GM12865 (cell line): ENCODE results near the gene SRSF12.

Experiments
- DNase-seq: peaks from one replicate; pipeline ENCODE4 v3.0.0; 2010; ENCODE audit warnings: low read depth
- H3K4me3 ChIP-seq: 2 replicates; pipeline ENCODE4 v1.5.1; 2011; ENCODE audit warnings: mild to moderate bottlenecking, low read depth, low read length, control low read depth
- TF ChIP-seq, protein P1 (sequence below): IDR thresholded peaks from 2 replicates; pipeline ENCODE4 v1.5.1; 2011; ENCODE audit warnings: low read length, control low read depth, low read depth, inconsistent platforms; ENCODE audit not compliant: insufficient read depth; ENCODE audit errors: missing control alignments

Gene SRSF12

DNA sequence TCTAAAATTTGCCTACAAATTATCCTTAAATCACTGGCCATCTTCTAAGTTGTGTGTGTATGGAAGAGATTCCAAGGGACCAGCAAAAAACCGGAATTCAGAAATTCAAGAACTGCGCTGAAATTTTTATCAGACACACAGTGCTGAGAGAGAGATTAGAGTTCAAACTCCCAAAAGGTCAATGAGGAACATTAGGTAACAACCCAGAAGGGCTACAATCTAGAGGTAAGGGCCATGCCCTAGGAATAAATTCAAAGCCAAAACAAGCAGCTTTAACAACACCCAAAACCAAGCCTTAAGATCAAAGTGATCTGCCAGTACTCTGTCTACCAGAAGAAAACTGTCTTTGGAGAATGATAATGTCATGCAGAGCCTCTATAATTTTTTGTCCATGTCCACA is 17.8 kb downstream of the SRSF12 start:
- no peak overlapping the region for H3K4me3 ChIP-seq
- DNase-seq, result no peak
- TF ChIP-seq, protein P1, sequence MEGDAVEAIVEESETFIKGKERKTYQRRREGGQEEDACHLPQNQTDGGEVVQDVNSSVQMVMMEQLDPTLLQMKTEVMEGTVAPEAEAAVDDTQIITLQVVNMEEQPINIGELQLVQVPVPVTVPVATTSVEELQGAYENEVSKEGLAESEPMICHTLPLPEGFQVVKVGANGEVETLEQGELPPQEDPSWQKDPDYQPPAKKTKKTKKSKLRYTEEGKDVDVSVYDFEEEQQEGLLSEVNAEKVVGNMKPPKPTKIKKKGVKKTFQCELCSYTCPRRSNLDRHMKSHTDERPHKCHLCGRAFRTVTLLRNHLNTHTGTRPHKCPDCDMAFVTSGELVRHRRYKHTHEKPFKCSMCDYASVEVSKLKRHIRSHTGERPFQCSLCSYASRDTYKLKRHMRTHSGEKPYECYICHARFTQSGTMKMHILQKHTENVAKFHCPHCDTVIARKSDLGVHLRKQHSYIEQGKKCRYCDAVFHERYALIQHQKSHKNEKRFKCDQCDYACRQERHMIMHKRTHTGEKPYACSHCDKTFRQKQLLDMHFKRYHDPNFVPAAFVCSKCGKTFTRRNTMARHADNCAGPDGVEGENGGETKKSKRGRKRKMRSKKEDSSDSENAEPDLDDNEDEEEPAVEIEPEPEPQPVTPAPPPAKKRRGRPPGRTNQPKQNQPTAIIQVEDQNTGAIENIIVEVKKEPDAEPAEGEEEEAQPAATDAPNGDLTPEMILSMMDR, result no peak

DNA sequence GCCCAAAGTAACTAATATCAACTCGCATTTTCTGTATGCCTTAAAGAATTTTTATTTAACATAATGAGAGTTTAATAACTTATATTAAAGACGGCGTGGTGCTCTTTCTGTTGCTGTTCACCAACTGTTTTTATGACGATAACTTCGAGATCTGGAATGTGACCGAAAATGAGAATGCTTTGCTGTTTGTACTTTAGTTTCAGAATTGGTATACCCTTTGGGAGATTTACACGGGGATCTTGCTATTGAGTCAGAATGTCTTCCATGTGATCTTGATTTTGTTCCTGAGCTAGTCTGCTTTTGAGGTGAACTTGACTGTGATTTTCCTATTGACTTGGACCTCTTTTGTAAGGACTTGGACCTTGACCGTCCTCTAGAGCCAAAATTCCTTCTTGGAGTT is 19.4 kb downstream of the SRSF12 start:
- TF ChIP-seq, protein P1, result no peak
- peak; percentile 49 for DNase-seq
- no peak overlapping the region for H3K4me3 ChIP-seq

DNA sequence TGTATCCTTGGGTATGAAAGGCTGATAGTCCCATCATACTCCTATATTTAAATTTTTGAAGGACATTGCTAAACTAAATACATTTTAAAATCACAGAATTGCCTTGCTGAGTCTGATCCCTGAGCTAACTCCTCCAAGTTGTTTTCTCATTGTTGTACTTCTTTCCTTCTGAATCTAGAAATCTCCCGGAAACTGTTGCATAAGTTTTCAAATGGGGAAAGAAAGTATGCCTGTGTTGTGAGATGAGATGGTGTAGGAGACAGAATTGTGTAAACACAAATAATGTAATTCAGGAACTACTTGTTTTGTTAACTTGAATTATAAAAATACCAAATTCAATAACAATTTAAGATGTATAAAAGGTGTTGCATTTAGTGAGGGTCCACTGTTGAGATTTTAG is 30.0 kb downstream of the SRSF12 start:
- H3K4me3 ChIP-seq, result no peak overlapping the region
- no peak for DNase-seq
- TF ChIP-seq, protein P1, result no peak

DNA sequence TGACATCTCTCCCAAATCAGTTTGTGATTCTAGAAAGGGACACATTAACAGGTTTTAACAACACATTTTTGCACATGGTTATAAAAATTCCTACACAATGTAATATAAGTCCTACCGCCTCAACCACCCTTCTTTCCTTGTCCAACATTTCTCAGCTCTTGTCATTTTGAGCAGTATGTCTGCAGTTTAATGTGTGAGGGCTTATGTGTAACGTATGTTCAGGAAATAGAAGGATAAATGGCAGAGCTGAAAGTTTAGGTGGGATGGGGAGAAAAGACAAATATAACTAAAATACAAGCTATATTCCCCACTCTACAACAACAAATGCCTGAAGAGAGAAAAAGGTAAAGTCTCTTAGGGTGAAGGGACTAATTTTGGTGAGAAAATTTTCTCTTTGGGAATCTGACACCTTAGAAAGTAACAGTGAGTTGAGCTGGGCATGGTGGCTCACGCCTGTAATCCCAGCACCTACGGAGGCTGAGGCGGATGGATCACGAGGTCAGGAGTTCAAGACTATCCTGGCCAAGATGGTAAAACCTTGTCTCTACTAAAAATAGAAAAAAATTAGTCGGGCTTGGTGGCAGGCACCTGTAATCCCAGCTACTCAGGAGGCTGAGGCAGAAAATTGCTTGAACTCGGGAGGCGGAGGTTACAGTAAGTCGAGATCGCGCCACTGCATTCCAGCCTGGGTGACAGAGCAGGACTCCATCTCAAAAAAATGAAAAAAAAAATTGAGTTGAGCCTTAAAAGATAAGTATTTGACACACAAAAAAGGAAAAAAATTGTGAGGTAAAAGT is 32.3 kb downstream of the SRSF12 start:
- no peak overlapping the region for H3K4me3 ChIP-seq
- TF ChIP-seq, protein P1, result no peak
- no peak for DNase-seq

DNA sequence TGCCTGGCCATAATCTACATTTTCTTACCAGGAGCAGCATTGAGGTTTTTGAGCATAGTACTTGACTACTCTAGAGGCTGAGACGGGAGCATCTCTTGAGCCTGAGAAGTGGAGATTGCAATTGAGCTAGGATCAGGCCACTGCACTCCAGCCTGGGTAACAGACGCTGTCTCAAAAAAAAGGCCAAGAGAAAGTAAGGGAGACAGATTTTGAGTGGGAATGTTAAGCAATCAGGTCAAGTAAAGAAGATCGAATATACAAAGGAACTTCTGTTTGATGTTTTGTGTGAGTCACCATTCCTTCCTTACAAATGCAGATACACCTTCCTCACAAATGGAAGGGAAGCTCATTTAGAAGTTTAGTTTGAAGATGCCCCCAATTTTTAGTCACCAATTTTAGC is 32.9 kb downstream of the SRSF12 start:
- no peak for DNase-seq
- TF ChIP-seq, protein P1, result no peak
- no peak overlapping the region for H3K4me3 ChIP-seq

DNA sequence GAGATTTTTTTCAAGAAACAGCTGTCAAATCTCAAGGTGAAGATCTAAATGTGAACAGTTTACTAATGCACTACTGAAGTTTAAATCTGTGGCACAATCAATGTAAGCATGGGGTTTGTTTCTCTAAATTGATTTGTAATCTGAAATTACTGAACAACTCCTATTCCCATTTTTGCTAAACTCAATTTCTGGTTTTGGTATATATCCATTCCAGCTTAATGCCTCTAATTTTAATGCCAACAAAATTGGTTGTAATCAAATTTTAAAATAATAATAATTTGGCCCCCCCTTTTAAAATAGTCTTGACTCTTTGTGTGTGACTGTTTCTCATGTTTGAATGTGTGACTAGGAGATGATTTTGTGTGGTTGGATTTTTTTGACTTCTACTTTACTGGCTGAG is 33.3 kb downstream of the SRSF12 start:
- TF ChIP-seq, protein P1, result no peak
- no peak overlapping the region for H3K4me3 ChIP-seq
- no peak for DNase-seq

DNA sequence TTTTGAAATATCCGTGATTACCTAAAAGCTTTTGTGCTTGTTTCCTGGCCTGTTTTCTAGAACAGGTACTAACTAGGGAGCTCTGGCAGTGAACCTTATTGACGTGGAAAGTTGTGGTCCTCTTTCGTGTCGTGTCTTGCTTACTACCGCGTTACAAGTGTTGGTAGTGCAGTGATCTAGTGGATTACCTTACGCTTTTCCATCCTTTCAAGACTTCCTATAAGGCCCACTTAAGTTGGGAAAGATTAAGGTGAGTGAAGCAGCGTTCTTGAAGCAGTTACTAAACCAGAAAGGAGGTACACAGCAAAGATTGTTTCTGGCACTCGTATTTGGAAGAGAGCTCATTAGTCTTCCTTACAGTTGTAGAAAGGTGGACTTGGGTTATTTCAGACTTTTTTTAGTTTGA is 35.4 kb downstream of the SRSF12 start:
- TF ChIP-seq, protein P1, result no peak
- H3K4me3 ChIP-seq, result peak overlapping the region; percentile 94
- DNase-seq, result peak; percentile 37
